Measurements from ENCODE around the gene KREMEN1. TPM values are rescaled to one million over a fixed set of nuclear protein-coding genes. Genes with fewer than 3 reads are reported as not detected.

The KREMEN1 gene
- total and polyA plus RNA-seq, 9 of the 15 experiments (the other 6 are each of a cell fraction or from before 2014, with no cell fraction given), result 0.69 to 11.5 (median 4.3) TPM

DNA sequence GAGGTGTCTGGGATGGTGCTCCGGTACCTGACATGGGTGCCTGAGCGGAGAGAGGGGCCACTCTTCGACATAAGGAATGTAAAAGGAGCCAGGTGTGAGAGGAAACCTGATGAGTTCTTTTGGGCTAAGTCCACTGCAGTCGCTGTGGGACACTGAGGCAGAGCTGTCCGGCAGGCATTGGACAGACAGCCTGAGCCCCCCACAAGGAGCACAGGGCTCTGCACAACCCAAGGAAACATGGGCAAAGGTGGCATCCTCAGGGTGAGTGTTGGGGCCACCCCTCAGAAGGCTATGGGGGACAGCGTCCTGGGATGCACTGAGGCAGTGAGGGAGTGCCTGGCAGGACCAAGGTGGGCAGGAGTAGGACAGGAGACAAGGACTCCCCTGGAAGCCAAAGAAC lies 75.2 kb downstream of the KREMEN1 start:
- Histone ChIP-seq H3K9me1 (ENCODE audit: control insufficient read depth, insufficient read depth, low read length) (no peaks in the 10 kb centered on the region), H3K27me3 (ENCODE audit: control insufficient read depth in 2 of 2, insufficient read depth in 2 of 2, low read length in 2 of 2) (no peaks in the 10 kb centered on the region), H2AFZ (ENCODE audit: low read depth, low read length) (no peak overlapping the region), H4K20me1 (replicated peaks; ENCODE audit: control insufficient read depth, insufficient read depth, low read length) (no peaks in the 10 kb centered on the region), H3K27ac (ENCODE audit: extremely low read depth, low read depth, low read length) (no peak overlapping the region), H3K9ac (ENCODE audit: insufficient read depth in 1 of 2, low read depth in 2 of 2, low read length in 2 of 2) (no peak overlapping the region), H3K4me2 (ENCODE audit: insufficient read depth, low read length) (no peak overlapping the region), H3K79me2 (ENCODE audit: control insufficient read depth, insufficient read depth, low read length) (no peaks in the 10 kb centered on the region), H3K4me3 (no peak overlapping the region), H3K4me1 (replicated peaks in 1 of 2; ENCODE audit: control insufficient read depth in 2 of 2, insufficient read depth in 2 of 2, low read length in 2 of 2) (peaks cover 5 to 27% of the 10 kb centered on the region in 2 experiments; a peak in 4 of 5 replicates), H3K36me3 (ENCODE audit: control insufficient read depth, insufficient read depth, low read length) (no peaks in the 10 kb centered on the region; the same call in 2 of the 3 replicates), H3K9me3 (replicated peaks; ENCODE audit: control insufficient read depth, insufficient read depth, low read depth, low read length) (no peaks in the 10 kb centered on the region)
- no TSS peak for BruUV-seq (replicated peaks)
- intact Hi-C loops (cut with micrococcal nuclease) (no loop called here), in situ Hi-C loops (cut with MboI) (no loop called here)
- ChIA-PET CTCF (ENCODE audit: low intra/inter-chr PET ratio) (no interaction called here), POLR2A (no interaction called here)
- FAIRE-seq (no peak), DNase-seq (ENCODE audit: extremely low read depth in 1 of 4, low spot score in 3 of 4) (no peak), ATAC-seq (no peak)
- WGBS (ENCODE audit: insufficient coverage, low coverage, missing lambda C conversion rate), result 48% methylated on average over 5 of the region's 6 CpGs
- no peak for TF ChIP-seq NFRKB (IDR thresholded peaks at IDR 0.05; ENCODE audit: low read depth)
- TF ChIP-seq ARID4B (CRISPR knock-in tag; IDR thresholded peaks at IDR 0.05), result no peak
- no peak for TF ChIP-seq KLF6 (CRISPR knock-in tag; IDR thresholded peaks at IDR 0.05; ENCODE audit: borderline replicate concordance)
- TF ChIP-seq, protein P1, sequence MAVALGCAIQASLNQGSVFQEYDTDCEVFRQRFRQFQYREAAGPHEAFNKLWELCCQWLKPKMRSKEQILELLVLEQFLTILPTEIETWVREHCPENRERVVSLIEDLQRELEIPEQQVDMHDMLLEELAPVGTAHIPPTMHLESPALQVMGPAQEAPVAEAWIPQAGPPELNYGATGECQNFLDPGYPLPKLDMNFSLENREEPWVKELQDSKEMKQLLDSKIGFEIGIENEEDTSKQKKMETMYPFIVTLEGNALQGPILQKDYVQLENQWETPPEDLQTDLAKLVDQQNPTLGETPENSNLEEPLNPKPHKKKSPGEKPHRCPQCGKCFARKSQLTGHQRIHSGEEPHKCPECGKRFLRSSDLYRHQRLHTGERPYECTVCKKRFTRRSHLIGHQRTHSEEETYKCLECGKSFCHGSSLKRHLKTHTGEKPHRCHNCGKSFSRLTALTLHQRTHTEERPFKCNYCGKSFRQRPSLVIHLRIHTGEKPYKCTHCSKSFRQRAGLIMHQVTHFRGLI (CRISPR knock-in tag; IDR thresholded peaks at IDR 0.05), result no peak
- TF ChIP-seq, protein P2, sequence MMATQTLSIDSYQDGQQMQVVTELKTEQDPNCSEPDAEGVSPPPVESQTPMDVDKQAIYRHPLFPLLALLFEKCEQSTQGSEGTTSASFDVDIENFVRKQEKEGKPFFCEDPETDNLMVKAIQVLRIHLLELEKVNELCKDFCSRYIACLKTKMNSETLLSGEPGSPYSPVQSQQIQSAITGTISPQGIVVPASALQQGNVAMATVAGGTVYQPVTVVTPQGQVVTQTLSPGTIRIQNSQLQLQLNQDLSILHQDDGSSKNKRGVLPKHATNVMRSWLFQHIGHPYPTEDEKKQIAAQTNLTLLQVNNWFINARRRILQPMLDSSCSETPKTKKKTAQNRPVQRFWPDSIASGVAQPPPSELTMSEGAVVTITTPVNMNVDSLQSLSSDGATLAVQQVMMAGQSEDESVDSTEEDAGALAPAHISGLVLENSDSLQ (IDR thresholded peaks at IDR 0.05), result no peak
- TF ChIP-seq MYBL2 (IDR thresholded peaks at IDR 0.05; ENCODE audit: low read depth), result no peak
- no peak for TF ChIP-seq MYBL2 (CRISPR knock-in tag; IDR thresholded peaks at IDR 0.05; ENCODE audit: borderline replicate concordance)
- no peak for TF ChIP-seq MBD2 (IDR thresholded peaks at IDR 0.05; ENCODE audit: borderline replicate concordance, low read depth)
- TF ChIP-seq MEIS2 (IDR thresholded peaks at IDR 0.05; ENCODE audit: partially characterized antibody), result no peak
- no peak for TF ChIP-seq ZNF75A (CRISPR knock-in tag; IDR thresholded peaks at IDR 0.05)
